Epidermal melanocyte (primary cell): Measurements from ENCODE around the gene S1PR3.

Experiments
- DNase-seq: peaks from one replicate; pipeline ENCODE4 v3.0.0; 2011; ENCODE audit warnings: low spot score; ENCODE audit not compliant: insufficient read length

Gene S1PR3

DNA sequence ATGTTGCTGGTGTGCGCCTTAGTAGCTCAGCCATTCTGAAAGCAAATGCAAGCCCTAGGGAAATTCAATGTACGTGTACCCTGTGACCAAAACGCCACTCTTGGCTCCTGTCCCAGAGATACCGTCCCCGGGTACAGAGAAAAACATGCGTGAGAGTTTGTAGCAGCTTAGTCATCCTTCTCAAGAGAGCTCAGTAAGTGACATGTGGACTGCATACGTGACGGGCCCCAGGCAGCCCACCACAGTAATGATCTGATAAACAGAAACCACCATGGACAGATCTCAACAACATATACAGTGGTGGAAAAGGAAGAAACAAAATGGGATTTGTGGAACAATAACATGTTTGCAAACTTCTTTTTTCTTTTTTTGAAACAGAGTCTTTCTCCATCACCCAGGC lies 45.1 kb downstream of the S1PR3 start:
- DNase-seq: no peak

DNA sequence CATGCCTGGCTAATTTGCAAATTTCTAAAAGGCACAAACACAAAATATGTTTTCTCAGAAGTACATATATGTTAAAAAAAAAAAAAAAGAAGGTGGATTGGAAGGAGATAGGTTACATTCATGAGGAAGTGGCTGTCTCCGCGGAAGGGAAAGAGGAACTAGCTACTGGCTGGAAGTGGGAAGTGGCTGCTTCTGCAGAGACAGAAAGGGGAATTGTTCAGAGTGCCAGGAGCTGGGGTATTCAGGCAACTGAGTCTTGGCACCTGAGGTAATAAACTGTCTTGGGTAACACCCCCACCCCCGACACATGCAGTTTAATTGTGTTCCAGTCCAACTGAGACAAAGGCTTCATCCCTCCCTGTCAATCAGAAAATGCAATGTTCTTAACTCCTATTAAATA lies 45.6 kb downstream of the S1PR3 start:
- no peak for DNase-seq

DNA sequence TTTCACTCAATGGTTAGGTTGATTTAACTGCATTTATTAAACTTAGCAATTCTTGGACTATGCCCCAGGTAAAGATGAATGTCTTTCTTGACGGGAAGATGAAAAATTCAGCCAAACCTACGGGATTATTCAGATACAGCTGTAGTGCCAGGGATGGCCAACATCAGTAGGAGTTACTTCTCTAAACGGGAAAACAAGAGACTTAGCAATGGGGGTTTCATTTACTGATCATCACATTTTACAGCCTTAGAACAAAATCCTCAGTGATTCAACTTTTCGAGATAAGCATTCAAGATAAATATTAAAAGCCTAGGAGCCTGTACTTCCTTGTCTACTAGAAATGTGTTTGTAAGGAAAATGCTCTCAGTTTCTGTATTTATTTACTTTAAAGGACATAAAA lies 46.1 kb downstream of the S1PR3 start:
- no peak for DNase-seq

DNA sequence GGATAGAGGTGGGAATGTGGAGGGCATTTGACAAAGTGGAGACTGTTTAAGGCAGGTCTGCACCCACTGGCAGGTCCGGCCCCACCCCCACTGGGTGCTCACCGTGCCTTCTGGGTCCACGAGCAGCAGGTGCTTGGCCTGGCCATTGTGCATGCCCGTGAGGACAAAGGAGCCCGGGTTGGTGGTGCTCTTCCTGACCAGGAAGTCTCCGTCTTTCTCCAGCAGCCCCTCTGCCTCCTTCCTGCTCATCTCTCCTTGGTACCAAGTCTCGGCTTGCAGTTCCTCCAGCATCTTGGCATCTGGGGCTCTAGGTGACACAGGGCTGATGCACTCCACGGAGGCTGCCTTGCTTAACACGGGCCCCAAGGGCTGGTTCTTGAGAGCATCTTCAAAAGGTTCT lies 46.6 kb downstream of the S1PR3 start:
- DNase-seq: no peak

DNA sequence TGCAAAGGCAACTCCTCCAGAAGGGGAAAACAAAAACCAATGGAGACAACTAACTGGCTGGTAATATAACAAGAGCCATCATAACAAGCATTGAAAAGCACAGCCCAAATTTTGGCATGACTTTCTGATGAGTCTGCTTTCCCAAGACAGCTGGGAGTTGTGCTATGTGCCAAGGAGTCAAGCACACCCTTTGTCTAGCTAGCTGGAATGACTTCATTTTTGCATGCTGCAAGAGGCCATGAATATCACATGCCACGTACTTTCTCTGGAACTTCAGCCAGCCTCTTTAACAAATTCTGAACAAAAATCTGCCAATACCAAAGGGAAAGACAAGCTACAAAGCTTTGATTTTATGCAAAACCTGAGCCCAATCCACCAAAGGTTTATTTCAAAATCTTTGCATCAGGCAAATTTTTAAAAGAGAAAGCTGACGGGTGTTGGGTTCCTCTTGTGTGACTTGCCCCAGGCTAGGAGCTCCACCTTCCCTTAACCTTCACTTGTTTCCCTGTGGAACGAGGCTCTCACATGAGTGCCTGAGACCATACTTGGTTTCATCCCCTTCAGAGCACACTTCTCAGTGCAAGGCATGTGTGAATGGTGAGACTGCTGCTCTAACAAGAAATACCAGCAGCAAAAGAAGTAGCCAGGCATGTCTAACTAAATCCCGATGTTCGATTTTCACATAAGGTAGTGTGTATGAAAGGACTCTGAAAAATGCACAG lies 47.3 kb downstream of the S1PR3 start:
- no peak for DNase-seq

DNA sequence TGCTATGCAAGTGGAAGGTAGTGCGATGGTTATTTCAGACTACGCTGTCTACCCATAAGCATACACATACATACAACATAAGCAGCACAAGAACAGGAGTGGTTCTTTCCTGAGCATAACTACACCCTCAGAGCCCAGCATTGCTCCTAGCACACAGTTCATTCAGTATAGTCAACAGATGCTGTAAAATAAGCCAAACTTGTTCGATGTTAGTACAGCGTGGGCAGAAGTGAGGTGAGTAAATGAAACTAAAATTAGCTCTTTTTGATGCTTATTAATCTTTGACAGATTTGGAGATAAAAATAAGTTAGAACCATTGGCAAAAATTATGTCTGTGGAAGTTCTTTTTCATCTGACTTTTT lies 47.8 kb downstream of the S1PR3 start:
- DNase-seq: no peak

DNA sequence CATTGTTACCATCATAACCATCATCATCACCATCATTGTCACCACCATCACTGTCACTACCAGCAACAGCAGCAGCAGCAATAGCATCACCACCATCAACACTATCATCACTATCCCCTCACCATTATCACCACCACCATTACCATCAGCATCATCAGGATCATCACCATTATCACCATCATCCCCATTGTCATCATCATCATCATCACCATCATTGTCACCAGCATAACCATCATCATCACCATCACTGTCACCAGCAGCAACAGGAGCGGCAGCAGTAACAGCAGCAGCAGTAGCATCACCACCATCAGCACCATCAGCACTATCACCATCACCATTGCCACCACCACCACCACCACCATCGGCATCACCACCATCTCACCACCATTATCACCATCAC lies 48.4 kb downstream of the S1PR3 start:
- DNase-seq: no peak

- DNase-seq: no peak
These were observed 51.7 kb downstream of the S1PR3 start for GRCh38 chr9:89042984-89043383.

DNA sequence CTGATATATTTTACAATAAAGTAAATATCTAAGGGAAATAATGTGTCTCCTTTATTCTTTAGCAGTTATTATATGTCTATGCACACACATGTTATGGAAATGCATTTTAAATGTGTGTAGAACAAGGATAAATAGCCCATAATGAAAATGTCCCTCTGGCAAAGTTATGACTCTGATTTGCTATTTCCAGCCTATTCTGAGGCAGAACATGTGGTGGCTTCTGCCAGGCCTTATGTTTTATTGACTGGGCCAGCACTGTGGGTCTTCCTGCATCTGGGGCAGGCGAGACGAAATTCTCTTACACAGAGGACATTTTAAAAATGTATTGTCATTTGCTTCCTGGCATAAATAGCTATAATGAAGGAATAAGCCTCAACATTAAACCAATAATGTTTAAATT lies 52.8 kb downstream of the S1PR3 start:
- DNase-seq: no peak

GRCh38 chr9:89044881-89045280 lies 53.6 kb downstream of the S1PR3 start:
- DNase-seq: no peak

- no peak for DNase-seq
These were observed 55.6 kb downstream of the S1PR3 start for GRCh38 chr9:89046832-89047231.

- DNase-seq: no peak
These were observed 56.4 kb downstream of the S1PR3 start for GRCh38 chr9:89047667-89048066.

DNA sequence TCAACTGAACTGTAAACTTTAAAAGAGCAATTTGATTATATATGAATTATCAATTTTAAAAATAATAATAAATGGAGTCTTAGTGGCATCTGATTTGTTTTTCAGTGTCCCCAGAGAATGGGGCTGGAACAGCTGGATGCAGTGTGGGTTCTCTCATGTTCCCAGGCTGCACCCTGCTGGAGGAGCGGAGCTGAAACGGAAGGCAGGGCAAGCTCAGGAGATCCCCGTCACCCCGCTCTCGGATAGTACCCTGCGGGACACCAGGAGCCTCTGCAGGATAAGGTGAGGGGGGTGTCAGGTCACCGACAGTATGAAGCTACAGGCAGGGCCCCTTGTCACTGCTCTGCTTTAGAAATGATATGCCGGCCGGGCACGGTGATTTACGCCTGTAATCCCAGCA lies 57.3 kb downstream of the S1PR3 start:
- DNase-seq: no peak

GRCh38 chr9:89049646-89050045 lies 58.4 kb downstream of the S1PR3 start:
- no peak for DNase-seq

- DNase-seq: no peak
These were observed 60.3 kb downstream of the S1PR3 start for GRCh38 chr9:89051421-89052025.

GRCh38 chr9:89052470-89053097 lies 61.3 kb downstream of the S1PR3 start:
- DNase-seq: no peak

GRCh38 chr9:89053301-89053700 lies 62.0 kb downstream of the S1PR3 start:
- DNase-seq: no peak
